ENCODE results near the gene FOXP1.
A peak's percentile ranks its signal among the peaks of the same experiment; 100 is the strongest.

FOXP1 gene

DNA sequence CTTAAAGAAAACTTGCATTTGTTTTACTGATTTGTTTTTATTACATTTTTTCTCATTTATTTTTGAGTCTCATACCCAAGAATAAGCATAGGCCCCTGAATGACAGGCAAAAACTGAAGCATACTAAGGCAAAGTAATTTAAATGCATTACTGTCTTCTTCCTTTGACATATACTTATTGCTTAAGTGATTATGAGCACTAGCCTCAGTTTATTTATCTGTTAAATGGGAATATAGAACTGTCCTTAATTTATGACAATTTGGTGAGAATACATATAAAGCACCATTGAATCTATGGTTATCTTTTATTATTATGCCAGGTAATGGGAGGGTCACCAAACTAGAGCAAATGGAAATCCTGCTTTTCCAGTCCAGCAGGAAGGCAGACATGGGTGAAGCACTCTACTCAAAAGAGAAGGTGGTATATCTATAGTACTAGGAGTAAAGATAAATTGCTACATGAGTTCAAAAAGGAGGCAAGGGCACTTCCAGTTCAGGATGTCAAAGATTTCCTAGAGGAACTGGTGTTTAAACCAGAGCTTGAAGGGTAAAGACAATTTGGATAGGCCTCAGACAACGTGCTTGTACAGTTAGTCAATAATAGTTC is 435.0 kb downstream of the FOXP1 start:
- no peak overlapping the region for H3K4me3 ChIP-seq (ENCODE audit: low read length)
- DNase-seq (ENCODE audit: low read depth, low spot score), result no peak

DNA sequence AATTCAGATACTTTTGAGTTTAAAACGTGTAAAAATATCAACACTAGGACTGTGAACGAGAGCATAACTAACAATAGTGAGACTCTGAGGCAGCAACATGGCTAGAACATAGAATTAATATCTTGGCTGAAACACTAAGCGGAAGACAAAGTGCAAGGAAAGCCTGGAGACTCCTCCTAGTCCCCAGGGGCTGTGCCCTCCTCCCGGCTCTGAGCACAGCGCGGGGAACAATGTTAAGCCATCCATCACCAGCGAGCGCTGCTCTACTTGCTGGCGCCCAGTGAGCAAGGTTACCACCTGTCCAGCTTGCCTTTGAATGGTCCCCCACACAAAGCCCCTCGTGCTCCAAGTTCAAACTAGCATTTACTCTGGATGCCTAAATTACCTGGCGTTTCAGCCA is 436.9 kb downstream of the FOXP1 start:
- DNase-seq (ENCODE audit: low read depth, low spot score), result no peak
- no peak overlapping the region for H3K4me3 ChIP-seq (ENCODE audit: low read length)

DNA sequence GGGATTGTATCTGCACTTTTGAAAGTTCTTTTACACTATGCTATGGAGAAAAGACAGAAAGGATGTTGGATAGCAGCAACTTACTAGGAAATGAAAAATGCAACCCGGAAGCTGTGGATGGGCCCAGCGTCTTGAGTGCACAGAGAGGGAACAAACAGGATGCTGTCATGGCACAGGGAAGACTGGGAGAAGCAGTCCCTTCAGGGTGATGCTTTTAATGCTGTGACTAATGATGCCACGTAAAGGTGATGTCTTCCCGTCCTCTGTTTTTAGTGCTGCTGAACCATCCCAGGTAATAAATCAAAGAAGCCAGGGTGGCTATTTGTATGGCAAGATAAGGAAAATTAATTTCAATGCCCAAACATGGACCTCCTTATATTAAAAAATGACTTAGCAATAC is 437.6 kb downstream of the FOXP1 start:
- no peak for DNase-seq (ENCODE audit: low read depth, low spot score)
- no peak overlapping the region for H3K4me3 ChIP-seq (ENCODE audit: low read length)

DNA sequence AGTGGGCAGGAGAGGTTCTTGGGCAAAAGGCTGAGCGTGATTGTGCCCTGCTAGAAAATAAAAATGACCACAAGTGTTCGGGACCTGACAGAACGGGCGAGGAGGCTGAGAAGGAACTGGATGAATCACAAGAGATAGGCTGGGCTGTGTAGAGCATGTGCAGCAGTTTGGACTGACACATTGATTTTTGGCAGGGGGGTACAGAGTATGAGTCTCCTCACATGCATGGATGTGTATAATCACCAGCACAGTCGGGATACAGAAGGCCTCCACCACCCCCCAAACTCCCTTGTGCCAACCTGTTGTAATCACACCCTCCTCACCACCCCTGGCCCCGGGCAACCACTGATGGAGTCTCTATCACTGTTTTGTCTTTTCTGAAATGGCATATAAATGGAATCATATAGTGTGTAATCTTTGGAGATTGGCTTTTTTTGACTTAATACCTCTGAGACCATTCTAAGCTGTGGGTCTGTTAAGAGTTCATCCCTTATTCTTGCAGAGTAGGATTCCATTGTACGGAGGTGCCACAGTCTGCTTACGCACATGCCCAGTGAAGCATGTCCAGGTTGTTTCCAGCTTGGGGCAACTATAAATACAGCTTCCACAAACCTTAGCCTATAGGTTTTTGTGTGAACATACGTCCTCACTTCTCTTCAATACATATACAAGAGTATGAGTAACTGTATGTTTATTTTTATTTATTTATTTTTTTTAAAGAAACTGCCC is 438.8 kb downstream of the FOXP1 start:
- no peak overlapping the region for H3K4me3 ChIP-seq (ENCODE audit: low read length)
- DNase-seq (ENCODE audit: low read depth, low spot score), result no peak

DNA sequence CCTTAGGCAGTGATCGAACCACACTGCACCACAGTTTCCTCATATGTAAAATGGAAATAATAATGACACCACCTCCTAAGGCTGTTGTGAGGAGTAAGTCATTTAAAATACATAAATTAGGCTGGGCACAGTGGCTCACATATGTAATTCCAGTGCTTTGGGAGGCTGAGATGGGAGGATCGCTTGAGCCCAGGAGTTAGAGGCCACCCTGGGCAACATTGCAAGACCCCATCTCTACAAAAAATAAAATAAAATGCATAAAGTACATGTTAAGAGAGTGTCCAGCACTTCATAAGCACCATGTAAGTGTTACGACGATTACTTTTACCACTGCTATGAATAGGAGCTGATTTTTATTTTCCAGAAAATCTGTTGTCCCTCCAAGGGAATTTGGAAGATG is 440.0 kb downstream of the FOXP1 start:
- no peak for DNase-seq (ENCODE audit: low read depth, low spot score)

DNA sequence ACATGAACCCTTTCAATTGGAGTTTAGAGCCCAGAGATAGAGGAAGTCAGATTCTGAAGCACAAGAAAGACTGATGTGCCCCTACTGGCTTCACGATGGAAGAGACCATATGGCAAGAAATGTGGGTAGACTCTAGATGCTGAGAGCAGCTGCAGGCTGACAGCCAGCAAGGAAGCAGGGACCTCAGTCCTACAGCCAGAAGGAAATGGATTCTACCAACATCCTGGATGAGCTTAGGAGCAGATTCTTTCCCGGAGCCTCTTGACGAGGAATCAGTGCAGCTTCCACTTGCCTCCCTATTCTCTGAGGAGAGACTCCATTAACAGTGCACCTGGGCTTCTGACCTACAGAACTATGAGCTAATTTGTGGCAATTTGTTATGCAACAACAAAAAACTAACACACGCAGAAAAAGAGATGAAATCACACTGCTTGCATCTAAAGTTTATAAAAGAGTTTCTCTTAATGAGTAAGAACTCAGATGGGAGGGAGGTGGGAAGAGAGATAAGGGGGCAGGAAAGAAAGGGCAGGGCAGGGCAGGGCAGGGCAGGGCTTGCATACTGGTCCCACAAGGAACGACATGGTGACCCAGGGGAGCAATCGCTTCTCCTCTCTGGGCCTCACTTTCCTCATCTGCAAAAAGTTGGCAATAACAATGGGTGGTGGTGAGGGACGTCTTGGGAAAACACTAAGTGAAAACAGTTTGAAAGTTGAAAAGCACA is 440.9 kb downstream of the FOXP1 start:
- DNase-seq (ENCODE audit: low read depth, low spot score), result peak; percentile 55
- no peak overlapping the region for H3K4me3 ChIP-seq (ENCODE audit: low read length)

More for the DNA sequence above, 440.0 kb downstream of the FOXP1 start:
- H3K4me3 ChIP-seq (ENCODE audit: low read length), result no peak overlapping the region

DNA sequence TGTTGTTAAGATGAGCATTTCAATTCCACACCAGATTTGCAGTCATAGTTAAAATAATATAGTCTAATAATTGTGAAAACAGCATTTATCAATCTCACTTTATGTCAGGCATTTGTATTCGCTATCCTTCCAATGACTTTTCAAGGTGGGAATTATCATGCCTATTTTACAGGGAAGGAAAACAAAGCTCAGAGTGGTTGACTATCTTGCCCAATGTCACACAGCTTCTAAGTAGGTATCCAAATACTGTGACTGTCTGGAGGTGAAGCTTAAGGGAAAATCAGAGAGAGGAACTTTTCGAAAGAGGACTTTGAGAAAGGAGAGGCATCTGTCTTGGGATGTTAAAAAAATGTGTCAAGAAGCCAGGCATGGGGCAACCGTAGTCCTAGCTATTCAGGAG is 443.1 kb downstream of the FOXP1 start:
- DNase-seq (ENCODE audit: low read depth, low spot score), result no peak
- no peak overlapping the region for H3K4me3 ChIP-seq (ENCODE audit: low read length)

DNA sequence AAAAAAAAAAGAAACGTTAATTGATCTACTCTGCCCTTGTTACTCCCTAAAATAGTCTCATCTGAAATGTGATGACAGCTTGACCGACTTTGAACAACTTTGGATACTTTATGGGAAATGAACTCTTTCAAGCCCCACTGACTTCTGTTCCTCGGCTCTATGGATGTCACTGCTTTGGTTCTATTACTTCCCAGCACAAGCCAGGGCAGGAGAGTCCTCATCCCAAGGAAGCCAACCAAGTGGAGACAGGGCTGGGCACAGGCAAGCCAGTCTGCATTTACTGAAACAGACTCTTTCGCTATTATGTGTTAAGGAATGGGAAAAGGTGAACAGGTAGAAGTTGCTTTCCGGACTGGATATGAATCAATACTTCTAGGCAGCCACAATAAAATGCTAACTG is 444.0 kb downstream of the FOXP1 start:
- no peak overlapping the region for H3K4me3 ChIP-seq (ENCODE audit: low read length)
- DNase-seq (ENCODE audit: low read depth, low spot score), result no peak

DNA sequence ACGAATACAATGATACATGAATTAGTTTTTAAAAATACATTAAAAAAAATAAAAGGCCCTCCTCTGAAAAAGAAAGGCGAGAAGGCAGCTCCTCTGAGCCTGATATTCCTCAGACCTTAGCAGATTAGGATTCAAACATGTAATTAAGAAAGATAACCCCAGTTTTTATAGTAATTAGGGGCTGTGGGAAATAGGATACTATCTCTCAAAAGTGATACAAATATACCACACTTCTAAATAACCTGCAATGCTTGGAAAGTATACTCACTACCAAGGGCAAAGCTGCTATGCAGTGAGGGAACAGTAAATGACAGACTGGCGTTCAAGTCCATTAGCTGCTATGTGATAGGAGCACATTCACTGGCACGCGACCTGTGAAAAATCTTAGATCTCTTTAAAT is 445.1 kb downstream of the FOXP1 start:
- no peak for DNase-seq (ENCODE audit: low read depth, low spot score)
- no peak overlapping the region for H3K4me3 ChIP-seq (ENCODE audit: low read length)

DNA sequence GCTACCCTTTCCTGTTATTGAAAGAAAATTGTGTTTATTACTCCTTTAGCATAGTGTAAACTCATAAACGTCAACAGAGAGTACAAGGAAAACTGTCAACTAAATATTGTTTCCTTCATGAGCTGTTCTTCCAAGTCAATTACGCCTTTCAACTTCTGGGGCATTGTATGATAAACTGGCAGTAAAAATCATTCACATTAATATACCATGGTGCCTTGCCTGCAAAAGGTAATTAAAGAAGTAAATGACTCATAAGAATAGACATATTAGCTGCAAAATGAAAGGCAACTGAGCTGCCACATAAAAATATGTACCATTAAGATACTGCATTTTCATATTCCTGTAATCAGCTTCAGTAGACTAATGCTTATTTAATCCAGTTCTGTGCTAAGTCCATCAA is 447.3 kb downstream of the FOXP1 start:
- no peak overlapping the region for H3K4me3 ChIP-seq (ENCODE audit: low read length)
- DNase-seq (ENCODE audit: low read depth, low spot score), result no peak

DNA sequence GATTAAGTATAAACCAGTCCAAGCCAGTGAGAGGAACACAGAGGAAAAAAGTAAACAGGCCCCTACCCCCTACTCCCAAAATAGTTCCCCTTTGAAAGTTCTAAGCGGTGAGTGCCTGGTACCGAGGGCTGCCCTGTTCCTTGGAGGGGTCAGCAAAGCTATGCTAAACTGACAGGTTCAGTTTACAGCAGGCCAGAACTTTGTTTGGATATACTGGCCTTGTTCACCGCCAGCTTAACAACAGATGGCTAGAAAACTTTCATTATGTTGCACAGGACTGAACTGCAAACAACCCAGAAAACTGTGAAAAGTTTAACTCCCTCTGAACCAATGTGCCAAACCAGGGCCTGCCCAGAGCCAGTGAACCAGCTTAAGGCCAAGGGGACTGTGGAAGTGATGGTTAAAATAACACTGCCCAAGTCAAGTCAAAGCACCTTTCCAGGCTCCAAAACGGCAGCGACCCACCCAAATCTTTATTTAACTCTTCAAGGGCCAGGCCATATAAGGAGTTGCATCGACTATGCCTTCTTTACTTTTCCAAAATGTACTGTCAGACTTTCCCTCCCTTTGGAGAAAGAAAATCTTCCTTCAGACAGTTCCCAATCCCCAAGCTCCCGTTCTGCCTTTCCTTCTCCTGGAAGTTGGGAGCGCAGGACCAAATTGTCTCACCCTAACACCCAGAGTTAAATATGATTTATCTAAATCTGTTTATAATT is 448.0 kb downstream of the FOXP1 start:
- no peak overlapping the region for H3K4me3 ChIP-seq (ENCODE audit: low read length)
- no peak for DNase-seq (ENCODE audit: low read depth, low spot score)

DNA sequence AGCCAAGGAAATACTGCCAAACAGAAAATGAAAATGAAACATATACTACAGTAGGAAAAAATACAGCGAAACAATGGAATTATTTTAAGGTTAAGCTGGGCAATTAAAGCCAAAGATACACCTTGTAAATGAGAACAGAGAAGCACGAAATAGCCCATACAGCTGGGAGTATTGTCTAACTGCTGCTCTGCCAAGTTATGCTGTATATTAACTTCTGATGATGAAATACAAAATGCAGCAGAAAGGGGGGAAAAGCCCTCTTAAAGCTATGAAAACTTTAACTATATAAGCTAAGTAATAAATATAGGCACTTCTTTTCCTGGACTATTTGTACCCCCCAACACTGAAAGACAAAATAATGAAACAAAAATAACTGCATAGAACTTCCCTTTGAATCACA is 449.0 kb downstream of the FOXP1 start:
- no peak overlapping the region for H3K4me3 ChIP-seq (ENCODE audit: low read length)
- no peak for DNase-seq (ENCODE audit: low read depth, low spot score)

DNA sequence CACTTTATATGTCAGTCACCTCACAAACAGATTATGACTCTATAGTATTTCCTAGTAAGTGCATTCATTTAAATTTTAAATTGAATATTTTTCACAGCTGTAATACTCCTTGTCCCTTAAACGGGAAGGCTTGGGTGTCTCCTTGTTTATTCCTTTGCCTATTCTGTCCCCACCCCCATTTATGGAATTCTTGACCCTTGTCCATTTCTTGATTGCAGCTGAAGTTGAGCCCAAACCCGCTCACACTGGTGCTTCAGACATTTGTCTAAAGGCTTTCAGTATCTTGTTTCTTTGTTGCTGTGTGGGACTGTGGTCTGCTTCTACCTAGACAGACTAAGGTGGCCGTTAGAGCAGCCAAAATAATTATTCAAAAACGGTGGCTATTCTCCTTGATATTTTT is 449.7 kb downstream of the FOXP1 start:
- no peak overlapping the region for H3K4me3 ChIP-seq (ENCODE audit: low read length)
- no peak for DNase-seq (ENCODE audit: low read depth, low spot score)

DNA sequence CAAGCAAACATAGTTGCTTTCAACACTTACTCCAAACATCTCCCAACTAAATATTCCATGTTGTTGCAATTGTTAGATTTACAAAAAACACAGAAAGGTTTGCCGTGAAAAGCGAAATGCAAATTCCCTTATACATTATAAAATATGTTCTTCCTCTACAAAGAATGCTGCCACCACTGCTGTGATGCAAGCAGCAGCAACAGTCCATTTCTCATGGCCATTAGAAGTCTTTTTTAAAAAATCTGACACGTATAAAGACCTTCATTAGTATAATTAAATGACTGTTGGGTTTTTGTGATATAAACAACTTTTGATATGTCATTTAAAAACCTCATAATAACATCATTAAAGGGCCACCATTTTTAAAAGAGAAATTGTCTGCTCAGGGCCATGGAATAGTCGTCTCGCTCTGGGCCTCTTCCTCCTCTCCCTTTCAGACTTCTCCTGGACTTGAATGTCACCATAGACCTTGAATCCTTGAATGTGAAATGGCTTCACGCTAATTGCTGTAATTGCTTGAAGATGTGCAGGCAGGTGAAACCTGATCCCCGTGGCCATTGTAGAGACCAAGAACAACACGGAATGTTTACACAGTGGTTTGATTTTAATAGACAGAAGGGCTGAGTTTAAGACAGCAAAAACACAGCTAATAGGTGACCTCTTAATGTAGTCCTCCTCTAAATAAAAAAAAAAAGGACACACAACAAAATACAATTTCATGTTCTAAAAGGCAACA is 450.4 kb downstream of the FOXP1 start:
- H3K4me3 ChIP-seq (ENCODE audit: low read length), result no peak overlapping the region
- no peak for DNase-seq (ENCODE audit: low read depth, low spot score)

DNA sequence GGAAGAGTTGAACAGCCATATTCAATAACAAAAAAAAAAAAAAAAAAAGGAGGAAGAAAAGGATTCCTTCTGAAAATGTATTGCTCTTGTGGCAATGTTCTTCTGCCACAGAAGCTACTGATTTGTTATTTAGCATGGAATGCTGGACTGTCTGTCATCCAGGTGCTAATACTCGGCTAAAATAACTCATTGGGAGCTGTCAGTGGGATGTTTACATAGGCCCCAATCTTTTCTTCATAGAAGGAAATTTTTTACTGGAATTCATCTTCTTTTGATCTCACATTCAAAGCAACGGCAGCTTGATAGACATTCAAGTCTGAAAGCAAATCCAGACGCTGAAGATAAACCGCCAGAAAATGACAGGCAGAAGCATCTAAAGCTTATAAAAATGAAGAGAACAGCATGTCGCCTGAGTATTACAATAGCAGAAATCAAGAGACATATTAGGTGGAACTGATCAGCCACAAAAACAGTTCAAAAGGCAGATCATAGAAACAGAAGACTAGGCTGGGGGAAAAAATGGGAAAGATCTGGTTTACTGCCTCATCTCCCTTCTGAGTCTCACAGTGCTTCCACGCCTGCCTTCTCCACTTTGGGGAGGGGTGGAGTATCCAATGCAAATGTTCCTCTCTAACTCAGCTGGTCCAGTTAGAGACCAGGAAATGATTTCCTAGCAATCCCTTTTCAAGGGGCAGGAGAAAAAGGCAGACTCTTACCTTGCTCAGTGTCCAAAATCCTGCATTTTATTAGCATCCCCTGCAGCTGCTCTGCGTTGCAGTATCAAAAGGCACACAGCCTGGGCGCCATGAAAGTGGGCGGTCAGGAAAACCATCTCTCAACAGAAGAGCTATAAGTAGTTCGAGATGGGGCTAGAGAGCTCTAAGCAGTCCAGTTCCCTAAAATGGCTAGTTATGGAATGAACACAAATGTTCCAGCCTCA is 451.9 kb downstream of the FOXP1 start:
- no peak for DNase-seq (ENCODE audit: low read depth, low spot score)
- H3K4me3 ChIP-seq (ENCODE audit: low read length), result no peak overlapping the region

DNA sequence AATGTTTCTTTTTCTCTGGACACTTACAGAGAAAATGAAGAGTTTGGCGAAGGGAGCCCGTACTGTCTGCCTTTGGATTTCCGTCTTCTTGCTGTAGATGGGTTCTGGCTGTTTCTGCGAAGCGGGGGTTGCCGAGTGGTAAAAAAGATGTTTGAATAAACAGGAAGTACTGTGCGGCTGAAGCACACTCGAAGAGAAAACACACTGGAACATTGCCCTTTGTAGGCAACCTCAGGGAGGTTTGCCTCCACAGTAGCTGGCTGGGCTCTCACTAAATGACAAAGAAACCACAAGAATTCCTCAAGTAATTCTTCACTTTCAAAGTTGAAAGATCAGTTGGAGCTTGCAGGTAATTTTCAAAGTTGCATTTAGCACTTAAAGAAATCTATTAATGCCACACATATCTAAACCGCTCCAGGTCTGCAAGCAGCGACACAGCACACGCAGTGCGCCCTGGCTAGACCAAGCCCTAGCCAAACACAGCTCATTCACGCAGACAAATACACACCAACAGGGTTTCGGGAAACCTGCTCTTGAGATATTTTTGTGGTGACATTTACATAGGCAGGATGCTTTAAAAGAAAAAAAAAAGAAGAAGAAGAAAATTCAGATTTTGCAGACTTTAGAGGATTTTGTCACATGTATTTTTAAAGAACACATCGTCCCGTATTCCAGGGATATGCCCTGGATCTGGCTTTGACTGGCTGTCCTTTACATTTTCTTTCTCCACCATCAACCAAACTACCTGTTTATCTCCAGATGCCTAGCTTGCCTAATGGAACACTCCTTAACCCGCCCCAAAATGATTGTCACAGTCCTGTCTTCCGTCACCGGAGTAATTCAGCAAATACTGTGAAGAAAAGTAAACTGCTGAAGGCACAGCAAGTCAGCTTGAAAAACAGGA is 452.8 kb downstream of the FOXP1 start:
- peak; percentile 77 for DNase-seq (ENCODE audit: low read depth, low spot score)
- peak overlapping the region; percentile 48 for H3K4me3 ChIP-seq (ENCODE audit: low read length)

Data from Jurkat, Clone E6-1 (cell line).